IPS DF 19.7 (cell line): Measurements from ENCODE around the gene GNG7.
"Not testable (repeated sequence)": the region's sequence is repeated elsewhere in the genome, so short reads cannot be mapped to it uniquely, and the experiment has no call there.

Source experiments
- DNase-seq: peaks from one replicate; pipeline ENCODE4 v3.0.0-alpha.2; 2013; ENCODE audit warnings: low read depth, low spot score

Gene GNG7

DNA sequence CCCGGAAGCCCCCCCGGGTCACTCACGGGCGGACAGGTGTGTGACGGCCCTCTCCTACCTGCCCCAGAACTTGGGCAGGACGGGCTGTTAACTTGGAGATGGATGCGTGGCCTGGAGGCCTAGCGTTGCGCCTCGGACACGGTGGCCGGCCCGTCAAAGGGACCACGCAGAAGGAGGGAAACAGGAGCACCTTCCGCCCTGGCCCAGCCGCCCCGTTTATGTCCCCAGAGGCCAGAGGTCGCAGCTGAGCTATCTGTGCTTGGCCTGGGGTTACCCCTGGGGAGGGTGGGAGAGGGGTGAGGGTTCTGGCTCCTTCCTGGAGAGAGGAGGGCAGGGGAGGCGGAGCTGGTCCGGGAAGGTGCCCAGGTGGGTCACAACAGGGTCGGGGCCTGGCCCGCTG lies 190.9 kb downstream of the GNG7 start:
- no peak for DNase-seq

DNA sequence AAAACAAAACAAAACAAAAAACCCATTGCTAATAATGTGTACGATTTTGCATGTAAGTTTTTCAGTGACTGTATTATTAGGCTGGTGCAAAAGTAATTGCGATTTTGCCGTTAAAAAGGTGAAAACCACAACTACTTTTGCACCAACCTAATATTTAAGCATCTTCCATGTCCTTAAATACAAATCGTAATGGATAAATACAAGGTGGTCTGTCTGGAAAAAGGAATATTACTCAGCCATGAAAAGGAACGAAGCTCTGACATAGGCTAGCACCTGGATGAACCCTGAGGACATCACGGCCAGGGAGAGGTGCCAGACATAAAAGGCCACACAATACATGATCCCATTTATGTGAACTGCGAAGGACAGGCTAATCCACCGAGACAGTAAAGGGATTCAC lies 193.4 kb downstream of the GNG7 start:
- no peak for DNase-seq

DNA sequence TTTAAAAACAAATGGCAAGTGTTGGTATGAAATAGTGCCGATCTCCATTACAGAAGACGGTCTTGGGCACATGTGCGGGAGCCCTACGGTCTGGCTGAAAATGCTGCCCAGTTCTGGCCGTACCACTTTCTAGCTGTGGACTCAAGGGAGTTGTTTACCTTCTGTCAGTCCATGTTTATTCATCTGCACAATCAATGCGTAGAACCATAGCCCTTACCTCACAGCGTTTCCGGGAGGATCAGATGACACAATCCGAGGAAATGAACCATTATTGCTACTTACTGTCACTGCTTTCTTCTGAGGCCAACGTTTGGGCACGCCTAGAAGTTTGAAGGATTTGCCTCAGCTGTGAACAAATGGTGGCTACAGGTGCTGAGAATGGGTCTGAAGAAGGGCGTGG lies 195.4 kb downstream of the GNG7 start:
- no peak for DNase-seq

DNA sequence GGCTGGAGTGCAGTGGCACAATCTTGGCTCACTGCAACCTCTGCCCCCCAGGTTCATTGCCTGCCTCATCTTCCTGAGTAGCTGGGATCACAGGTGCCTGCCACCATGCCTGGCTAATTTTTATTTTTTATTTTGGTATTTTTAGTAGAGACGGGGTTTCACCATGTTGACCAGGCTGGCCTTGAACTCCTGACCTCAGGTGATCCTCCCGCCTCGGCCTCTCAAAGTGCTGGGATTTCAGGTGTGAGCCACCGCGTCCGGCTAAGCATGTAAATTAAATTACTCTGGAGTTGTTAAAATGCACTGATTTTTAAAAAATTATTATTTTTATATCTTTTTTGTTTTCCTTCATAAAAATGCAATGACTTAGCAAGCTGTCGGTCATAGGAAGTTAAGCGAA lies 195.8 kb downstream of the GNG7 start:
- not testable (repeated sequence) for DNase-seq

DNA sequence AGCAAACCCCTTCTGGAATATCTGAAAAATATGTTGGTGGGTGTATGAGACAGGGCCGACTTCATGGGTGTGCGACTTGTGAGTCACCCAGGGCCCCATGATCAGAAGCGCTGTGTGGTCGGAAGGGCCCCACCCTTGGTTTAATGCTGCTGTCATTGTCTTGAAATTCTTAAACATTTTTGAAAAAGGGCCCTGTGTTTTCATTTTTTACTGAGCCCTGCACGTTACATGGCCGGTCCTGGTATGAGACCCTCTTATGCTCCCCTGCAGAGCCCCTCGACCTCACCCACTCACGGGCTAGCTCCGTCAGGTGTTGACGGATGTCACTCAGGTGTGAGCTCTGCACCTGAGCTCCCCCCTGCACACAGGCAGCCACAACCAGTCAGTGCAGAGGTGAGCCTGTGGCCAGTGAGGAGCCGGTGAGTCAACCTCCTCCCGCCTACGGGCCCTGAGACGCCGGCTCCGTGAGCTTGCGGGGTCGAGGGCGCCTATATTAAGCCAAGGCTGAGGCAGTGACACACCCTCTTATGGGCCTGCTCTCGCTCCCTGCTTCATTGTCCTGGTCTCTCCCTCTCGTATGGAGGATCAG lies 198.9 kb downstream of the GNG7 start:
- DNase-seq, result no peak

DNA sequence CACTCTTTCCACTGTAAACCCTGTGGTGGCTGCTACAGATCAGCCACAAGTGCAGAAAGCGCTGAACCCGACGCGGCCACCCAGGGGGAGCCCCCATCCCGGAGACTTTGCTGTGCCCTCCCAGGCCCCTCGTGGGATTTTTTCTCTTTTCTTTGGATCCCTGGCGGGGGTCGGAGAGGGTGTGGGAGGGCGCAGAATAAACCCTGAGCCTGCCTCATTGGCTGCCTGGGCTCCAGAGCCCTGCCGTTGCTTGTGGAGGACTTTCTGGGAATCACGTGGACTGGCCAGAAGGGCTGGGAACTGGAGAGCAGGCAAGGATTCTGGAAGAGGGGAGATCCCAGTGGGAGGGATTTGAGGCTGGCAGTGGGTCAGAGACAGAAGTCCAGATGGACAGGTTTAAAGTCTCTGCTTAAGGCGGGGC lies 201.6 kb downstream of the GNG7 start:
- no peak for DNase-seq

DNA sequence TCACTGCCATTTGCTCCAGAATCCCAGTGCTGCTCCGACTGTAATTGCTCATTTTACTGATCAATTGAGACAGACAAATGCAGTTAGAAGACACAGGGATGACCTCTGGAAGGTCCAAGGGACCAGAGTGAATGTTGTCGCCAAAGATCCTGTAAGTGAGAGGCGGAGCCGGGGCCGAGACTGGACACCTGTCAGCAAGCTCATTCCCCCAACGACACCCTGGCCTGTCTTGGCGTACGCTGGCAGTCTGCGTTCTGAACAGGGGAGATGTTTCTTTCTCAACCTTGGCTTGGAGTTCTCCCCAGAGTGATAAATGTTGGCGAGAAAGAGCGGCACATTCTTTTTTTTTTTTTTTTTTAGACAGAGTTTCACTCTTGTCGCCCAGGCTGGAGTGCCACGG lies 202.3 kb downstream of the GNG7 start:
- no peak for DNase-seq

DNA sequence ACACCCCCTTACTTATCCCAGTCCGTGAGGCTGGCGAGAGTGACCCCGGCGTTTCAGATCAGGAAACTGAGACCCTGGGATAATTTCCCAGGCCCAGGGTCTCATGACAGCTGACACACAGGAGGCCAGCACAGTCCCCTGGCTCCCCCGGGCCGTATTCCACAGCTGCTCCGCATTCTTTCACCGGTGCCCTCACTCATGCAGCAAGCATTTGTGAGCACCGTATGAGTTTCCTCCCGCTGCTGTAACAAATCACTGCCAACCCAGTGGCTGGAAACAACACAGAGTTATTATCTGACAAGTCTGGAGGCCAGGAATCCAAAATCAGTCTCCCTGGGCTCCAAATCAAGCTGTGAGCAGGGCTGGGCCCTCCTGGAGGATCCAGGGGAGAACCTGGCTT lies 205.3 kb downstream of the GNG7 start:
- DNase-seq, result no peak

DNA sequence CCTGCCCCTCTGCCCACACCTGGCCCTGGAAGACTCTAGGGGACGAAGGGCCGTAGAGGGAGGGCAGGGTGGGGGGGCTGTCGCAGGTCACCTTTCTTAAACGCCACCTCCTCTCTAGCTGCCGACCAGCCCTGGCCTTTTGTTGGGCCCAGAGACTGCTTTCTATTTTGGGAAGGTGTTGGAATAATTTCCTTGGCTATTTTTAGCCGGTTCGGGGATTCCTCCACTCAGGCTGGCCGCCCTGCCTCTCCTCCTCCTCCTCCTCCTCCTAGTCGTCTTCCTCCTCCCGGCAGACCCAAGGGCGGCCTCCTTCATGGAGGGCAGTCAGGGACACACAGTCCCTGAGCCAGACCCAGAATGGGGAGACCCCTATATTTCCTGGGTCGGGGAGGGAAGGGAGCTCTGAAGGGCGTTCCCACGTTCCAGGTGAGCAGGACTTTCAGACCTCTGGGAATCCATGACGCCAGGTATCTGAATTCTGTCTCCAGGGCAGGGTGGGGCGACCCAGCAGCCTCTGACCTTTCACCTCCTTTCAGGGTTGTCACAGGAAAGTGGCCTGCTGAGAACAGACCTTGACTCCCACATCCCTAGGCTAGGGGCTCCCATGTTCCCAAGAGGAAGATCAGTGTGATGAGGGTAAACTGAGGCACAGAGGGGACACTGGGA lies 206.7 kb downstream of the GNG7 start:
- no peak for DNase-seq

DNA sequence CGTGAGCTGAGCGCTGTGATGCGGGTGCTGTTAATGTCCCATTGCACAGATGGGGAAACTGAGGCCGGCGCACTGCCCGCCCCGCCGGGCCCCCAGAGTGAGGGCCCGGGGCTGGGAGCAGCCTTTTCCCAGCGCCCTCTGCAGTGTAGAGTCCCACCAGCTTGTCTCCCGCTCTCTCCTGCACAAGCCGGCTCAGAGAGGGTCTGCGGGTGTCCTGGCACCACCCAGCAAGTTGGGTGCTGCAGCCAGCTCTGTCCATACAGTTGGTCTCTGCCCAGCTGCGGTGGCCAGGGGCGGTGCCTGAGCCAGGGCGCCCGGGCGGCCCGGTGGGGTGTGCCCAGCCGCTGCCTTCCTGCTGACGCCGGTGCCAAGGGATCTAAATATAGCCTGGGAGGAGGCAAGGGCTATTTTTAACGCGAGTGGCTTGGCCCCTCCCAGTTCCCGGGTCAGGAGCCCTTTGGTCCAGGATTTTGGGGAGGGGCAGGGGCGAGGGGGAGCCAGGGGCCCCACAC lies 207.3 kb downstream of the GNG7 start:
- DNase-seq, result no peak

DNA sequence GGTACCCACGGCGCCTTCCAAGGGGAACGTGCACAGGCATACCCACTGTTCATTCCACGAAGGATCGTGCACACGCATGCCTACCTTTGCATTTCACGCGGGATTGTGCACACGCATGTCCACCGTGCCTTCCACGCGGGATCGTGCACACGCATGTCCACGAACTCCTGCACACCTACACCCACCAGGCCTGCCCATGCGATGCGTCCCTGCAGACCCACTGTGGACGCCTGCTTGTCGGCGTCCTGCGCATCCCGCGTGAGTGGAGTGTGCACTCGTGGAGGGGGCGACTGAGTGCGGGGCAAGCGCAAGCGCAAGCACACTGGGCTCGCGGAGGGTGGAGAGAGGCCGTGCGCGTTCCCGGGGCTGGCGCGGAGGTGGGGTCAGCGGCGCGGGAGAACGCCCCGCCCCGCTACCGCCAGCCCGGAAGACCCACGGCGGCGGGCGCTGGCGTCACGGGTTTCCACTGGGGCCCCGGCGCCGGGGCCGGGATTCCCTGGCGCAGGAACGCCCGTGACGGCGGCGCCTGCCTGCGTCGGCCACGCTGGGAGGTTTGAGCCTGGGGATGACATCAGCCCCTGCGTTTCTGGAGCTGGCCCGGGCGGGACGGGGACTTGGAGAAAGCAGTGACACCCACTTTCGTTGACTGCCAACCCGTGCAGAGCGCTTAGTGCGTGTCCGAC lies 207.9 kb downstream of the GNG7 start:
- no peak for DNase-seq

DNA sequence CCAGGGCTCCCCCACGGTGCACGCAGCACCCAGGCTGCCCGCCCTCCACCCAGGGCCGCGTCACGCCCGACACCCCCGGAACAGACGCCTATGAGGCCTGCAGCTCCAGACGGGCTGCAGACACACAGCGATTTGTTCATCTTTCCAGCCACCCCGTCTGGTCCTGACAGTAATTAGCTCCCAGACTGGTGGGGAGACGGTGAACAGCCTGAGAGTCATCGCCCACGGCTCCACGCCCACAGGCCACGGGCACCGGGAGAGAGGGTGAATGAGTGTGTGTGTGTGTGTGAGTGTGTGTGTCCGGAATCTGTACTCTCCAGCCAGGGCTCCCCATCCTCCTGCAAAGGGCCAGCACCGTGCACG lies 208.4 kb downstream of the GNG7 start:
- no peak for DNase-seq

DNA sequence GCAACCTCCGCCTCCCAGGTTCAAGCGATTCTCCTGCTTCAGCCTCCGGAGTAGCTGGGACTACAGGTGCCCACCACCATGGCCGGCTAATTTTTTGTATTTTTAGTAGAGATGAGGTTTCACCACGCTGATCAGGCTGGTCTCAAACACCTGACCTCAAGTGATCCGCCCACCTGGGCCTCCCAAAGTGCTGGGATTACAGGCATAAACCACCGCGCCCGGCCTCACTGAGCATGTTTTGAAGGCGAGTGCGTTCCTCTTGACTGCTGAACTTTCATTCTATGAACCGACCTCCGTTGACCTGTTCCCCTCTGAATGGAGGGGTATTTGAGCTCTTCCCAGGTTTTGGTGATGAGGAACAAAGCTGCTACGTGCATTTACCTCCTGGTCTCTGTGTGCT lies 209.0 kb downstream of the GNG7 start:
- not testable (repeated sequence) for DNase-seq

DNA sequence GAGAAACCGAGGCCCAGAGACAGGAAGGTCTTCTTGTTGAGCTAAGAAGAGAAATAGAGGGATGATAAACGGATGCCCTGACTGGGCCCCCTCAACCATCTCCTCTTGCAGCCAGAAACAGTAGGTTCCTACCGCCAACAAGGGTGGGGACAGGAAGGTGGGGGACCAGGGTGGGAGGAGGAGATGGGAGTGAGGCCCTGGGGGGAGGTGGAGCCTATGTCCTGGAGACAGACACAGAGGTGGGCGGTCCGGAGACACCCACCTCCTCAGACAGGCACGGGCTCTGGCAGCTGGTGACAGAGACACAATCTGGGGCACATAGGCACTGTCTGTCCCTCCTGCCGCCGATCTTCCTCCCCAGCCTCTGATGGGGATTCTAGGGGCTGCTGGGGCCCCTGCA lies 209.6 kb downstream of the GNG7 start:
- no peak for DNase-seq

DNA sequence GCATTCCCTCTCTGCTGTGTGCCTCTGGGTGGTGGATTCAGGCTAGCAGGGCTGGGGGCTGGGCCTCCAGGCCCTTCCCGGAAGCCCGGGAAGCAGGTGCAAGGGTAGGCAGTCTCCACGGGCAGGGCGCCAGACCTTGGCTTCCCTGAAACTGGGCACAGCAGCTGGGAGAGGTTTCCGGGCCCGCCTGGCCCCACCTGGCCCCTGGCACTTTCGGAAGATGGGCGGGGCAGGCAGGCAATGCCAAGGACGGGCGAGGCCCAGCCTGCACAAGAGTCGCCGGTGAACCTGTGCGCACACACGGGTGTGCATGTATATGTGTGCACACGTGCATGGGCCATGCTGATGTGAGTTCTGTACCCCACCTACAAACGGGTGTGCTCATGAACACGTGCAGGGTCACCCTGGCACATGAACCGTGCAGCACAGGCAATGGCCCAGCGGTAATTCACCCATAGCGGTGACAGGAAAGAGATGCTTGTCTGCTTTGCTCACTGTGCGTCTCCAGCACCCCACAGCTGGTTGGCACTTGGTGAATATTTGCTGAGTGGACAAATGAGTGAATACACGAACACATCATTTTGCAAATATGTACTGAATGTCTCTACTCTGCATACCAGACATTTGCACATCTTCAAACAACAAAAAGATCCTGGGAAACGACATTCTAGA lies 211.2 kb downstream of the GNG7 start:
- no peak for DNase-seq

DNA sequence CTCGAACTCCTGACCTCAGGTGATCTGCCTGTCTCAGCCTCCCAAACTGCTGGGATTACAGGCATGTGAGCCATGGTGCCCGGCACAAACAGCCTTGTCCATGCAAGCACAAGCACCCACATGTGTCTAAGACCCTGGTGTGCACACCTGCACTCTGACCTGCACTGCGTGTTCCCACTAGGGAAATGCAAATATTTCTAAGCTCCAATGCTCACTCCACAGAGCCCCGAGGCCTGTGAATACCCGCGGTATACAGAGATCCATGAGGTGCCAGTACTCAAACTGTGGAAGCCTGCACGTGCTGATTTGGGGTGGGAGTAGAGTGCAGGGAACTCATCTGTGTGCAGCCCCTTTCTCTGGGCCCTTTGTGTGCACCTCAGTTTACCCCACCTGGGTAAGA lies 211.8 kb downstream of the GNG7 start:
- no peak for DNase-seq

DNA sequence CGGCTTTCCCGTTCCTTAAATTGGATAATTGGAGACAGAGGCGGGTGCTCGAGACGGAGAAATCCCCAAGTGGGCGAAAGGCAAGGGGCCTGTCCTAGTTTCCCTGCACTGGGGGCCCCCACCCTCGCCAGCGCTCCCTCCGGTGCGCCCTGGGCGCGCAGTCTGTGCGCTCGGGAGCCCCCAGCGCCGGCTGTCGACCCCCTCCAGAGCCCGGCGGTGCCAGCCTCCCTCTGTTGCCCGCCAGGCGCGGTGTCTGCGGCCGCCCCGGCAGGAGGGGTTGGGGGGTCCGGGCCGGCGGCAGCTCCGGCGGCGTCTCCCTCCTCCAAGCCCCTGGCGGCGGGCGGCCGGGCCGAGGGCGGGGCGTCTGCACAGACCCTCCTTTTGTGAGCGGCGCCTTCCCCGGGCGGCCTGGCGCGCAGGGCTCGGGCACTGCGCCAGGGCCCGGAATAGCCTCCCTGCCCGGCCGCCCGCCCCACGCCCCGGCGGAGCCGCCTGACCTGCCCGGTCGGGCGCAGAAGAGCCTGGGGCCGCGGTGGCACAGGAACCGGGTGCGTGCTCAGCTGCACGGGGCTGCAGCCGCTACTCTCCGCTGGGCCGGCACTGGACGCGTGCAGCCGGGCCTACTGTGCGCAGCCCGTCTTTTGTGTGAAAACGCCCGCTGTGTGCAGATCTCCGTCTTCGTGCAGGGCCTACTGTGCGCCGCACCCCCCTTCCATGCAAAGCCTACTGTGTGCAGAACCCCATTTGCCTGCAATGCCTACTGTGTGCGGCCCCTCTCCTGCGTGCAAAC lies 213.4 kb downstream of the GNG7 start:
- DNase-seq, result no peak

DNA sequence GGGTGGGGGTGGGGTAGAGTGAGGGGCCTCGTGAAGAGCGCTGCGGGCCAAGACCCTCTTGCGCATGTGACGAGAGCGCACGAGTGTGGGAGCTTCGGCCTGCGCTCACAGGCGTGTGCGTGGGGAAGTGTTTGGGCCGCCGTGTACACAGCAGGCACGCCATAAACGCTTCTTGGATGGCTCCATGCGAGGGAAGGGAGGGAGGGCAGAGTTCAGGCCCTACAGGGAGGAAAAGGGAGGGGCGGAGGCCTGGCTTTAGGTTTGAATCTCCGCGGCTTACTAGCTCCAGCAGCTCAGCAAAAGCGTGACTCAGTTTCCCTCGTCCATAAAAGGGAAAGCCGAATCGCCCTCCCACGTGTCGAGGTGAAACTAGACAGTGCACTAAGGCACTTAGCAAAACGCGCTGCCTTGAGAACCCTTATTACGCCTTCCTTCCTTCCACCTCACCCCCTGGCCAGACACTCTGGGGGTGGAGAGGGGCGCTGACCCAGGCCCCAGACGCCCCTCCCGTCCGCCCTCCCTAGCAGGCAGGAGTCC lies 214.0 kb downstream of the GNG7 start:
- DNase-seq, result no peak

DNA sequence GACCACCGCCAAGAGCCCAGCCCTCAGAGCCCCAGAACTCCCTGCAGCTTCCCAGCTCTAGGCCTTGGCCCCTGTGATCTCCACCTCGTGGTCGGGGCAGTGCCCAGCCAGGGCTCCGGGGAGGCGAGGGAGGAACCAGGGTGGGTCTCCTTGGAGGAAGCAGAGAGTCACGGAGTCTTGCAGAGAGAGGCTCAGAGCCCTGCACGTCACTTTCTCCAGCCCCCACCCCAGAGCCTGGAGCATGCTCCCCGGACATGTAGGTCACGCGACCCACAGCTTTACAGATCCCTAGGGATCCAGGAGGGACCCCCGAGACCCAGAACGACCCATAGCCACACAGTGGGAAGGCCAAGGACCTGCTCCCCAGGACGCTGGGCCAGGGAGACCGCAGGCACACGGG lies 214.7 kb downstream of the GNG7 start:
- no peak for DNase-seq

DNA sequence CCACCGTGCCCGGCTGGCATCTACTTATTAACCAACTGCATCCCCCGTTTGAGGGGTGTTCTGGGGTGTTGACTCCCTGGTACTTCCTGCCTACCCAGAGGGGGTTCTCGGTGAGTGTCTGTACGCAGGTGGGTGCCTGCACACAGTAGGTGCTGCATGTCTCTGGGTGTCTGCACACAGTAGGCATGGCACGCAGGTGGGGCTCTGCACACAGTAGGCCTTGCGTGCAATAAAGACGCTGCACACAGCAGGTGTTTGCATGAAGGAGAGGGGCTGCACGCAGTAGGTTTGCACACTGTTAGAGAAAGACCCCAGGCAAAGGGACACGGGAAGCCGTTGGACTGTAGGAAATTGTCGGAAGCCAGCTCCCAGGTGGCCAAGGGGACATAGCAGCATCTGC lies 215.4 kb downstream of the GNG7 start:
- DNase-seq, result no peak

DNA sequence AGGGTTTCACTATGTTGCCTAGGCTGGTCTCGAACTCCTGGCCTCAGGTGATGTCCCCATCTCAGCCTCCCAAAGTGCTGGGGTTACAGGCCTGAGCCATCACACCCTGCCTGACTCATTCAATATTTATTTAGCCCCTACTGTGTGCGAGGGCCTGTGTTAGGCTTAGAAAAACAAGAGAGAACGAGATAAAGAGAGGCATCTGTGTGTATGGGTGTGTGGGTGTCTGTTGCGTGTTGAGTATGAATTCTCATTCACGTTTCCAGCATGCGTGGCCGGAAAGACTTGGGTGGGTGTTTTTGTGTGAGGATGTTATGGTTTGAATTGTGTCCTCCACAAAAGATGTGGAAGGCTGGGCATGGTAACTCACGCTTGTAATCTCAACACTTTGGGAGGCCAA lies 217.1 kb downstream of the GNG7 start:
- no peak for DNase-seq
